Measurements from ENCODE around the gene DPF3. TPM values are rescaled to one million over a fixed set of nuclear protein-coding genes. Genes with fewer than 3 reads are reported as not detected.

Gene DPF3
- polyA plus RNA-seq, 2 of the 4 experiments (the other 2 are of a cell fraction), result 0.05 to 0.09 TPM

- Histone ChIP-seq H3K4me1 (no peaks in the 10 kb centered on the region), H3K4me2 (no peak overlapping the region), H3K4me3 (no peak overlapping the region), H3K9me3 (no peaks in the 10 kb centered on the region), H3K27ac (no peak overlapping the region)
- no peak for TF ChIP-seq BHLHE40 (IDR thresholded peaks at IDR 0.05; ENCODE audit: low read depth, low read length)
- no peak for TF ChIP-seq CHD4 (IDR thresholded peaks at IDR 0.05; ENCODE audit: borderline replicate concordance)
- TF ChIP-seq HMGXB4 (CRISPR knock-in tag; IDR thresholded peaks at IDR 0.05; ENCODE audit: borderline replicate concordance), result no peak
- no peak for TF ChIP-seq NR3C1 (IDR thresholded peaks at IDR 0.05)
- TF ChIP-seq PHF8 (IDR thresholded peaks at IDR 0.05; ENCODE audit: borderline replicate concordance, low read depth), result no peak
- TF ChIP-seq, protein P1, sequence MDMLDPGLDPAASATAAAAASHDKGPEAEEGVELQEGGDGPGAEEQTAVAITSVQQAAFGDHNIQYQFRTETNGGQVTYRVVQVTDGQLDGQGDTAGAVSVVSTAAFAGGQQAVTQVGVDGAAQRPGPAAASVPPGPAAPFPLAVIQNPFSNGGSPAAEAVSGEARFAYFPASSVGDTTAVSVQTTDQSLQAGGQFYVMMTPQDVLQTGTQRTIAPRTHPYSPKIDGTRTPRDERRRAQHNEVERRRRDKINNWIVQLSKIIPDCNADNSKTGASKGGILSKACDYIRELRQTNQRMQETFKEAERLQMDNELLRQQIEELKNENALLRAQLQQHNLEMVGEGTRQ (IDR thresholded peaks at IDR 0.05), result no peak
- no peak for TF ChIP-seq POLR2A (IDR thresholded peaks at IDR 0.05; ENCODE audit: low read length)
- TF ChIP-seq NFE2L2 (conservative IDR thresholded peaks at IDR 0.05; ENCODE audit: low read length), result no peak
- TF ChIP-seq, protein P2, sequence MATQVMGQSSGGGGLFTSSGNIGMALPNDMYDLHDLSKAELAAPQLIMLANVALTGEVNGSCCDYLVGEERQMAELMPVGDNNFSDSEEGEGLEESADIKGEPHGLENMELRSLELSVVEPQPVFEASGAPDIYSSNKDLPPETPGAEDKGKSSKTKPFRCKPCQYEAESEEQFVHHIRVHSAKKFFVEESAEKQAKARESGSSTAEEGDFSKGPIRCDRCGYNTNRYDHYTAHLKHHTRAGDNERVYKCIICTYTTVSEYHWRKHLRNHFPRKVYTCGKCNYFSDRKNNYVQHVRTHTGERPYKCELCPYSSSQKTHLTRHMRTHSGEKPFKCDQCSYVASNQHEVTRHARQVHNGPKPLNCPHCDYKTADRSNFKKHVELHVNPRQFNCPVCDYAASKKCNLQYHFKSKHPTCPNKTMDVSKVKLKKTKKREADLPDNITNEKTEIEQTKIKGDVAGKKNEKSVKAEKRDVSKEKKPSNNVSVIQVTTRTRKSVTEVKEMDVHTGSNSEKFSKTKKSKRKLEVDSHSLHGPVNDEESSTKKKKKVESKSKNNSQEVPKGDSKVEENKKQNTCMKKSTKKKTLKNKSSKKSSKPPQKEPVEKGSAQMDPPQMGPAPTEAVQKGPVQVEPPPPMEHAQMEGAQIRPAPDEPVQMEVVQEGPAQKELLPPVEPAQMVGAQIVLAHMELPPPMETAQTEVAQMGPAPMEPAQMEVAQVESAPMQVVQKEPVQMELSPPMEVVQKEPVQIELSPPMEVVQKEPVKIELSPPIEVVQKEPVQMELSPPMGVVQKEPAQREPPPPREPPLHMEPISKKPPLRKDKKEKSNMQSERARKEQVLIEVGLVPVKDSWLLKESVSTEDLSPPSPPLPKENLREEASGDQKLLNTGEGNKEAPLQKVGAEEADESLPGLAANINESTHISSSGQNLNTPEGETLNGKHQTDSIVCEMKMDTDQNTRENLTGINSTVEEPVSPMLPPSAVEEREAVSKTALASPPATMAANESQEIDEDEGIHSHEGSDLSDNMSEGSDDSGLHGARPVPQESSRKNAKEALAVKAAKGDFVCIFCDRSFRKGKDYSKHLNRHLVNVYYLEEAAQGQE (IDR thresholded peaks at IDR 0.05), result no peak
- no peak for TF ChIP-seq ELK1 (IDR thresholded peaks at IDR 0.05; ENCODE audit: low read depth, low read length)
- ChIA-PET POLR2A (no interaction called here), CTCF (interaction anchor here (1.2 kb wide), 1 partner anchor 19 kb away, joined by 3 read pairs; no protein-coding TSS in a partner anchor)
- ATAC-seq (no peak), DNase-seq (ENCODE audit: low read depth in 1 of 2, low spot score in 1 of 2) (no peak), FAIRE-seq (no peak)
- WGBS (ENCODE audit: missing lambda C conversion rate), result 71% methylated on average over 11 of the region's 12 CpGs
Observed at GRCh38 chr14:72711936-72712335, 182.0 kb downstream of the DPF3 start.

- ATAC-seq (no peak), FAIRE-seq (no peak), DNase-seq (ENCODE audit: low read depth in 1 of 2, low spot score in 1 of 2) (no peak)
- 57% methylated on average over 7 of the region's 7 CpGs for WGBS (ENCODE audit: missing lambda C conversion rate)
- POLR2A ChIA-PET, result no interaction called here
- H3K4me1 ChIP-seq, result no peaks in the 10 kb centered on the region
- no peaks in the 10 kb centered on the region for H3K9me3 ChIP-seq
- no peak overlapping the region for H3K4me2 ChIP-seq
- CTCF ChIA-PET, result no interaction called here
- H3K4me3 ChIP-seq, result no peak overlapping the region
- H3K27ac ChIP-seq, result no peak overlapping the region
- TF ChIP-seq ZNF302 (CRISPR knock-in tag; IDR thresholded peaks at IDR 0.05) (no peak), MAFK (IDR thresholded peaks at IDR 0.05; ENCODE audit: partially characterized antibody) (no peak), HDAC2 (IDR thresholded peaks at IDR 0.05) (no peak), RCOR1 (IDR thresholded peaks at IDR 0.05; ENCODE audit: low read depth, low read length) (no peak), HOXA7 (CRISPR knock-in tag; IDR thresholded peaks at IDR 0.05) (no peak), POLR2A (IDR thresholded peaks at IDR 0.05; ENCODE audit: low read length) (no peak), ZFP36 (IDR thresholded peaks at IDR 0.05; ENCODE audit: borderline replicate concordance, partially characterized antibody) (no peak), CEBPB (IDR thresholded peaks at IDR 0.05) (no peak), NFE2L2 (conservative IDR thresholded peaks at IDR 0.05; ENCODE audit: low read length) (no peak), CTCF (IDR thresholded peaks at IDR 0.05) (no peak), TFCP2L1 (CRISPR knock-in tag; IDR thresholded peaks at IDR 0.05) (no peak), PHF8 (IDR thresholded peaks at IDR 0.05; ENCODE audit: borderline replicate concordance, low read depth) (no peak), RARB (CRISPR knock-in tag; IDR thresholded peaks at IDR 0.05) (no peak), NPAS2 (CRISPR knock-in tag; IDR thresholded peaks at IDR 0.05; ENCODE audit: borderline replicate concordance) (no peak), ZC3H11A (IDR thresholded peaks at IDR 0.05) (no peak), KDM1A (IDR thresholded peaks at IDR 0.05; ENCODE audit: low read depth) (no peak), CBX2 (IDR thresholded peaks at IDR 0.05; ENCODE audit: borderline replicate concordance, low read depth) (no peak), CHD4 (IDR thresholded peaks at IDR 0.05; ENCODE audit: borderline replicate concordance) (no peak)
Observed at GRCh38 chr14:72709916-72710611, 183.8 kb downstream of the DPF3 start.

All from A549 (cell line).